ENCODE results near the gene PDE4C. TPM values are rescaled to one million over a fixed set of nuclear protein-coding genes. Genes with fewer than 3 reads are reported as not detected.
A peak's percentile ranks its signal among the peaks of the same experiment; 100 is the strongest.

Gene PDE4C
- total and polyA plus RNA-seq, 9 of the 15 experiments (the other 6 are each of a cell fraction or from before 2014, with no cell fraction given) = 0.04 to 0.91 (median 0.20) TPM; not detected in 1

GRCh38 chr19:18231775-18232174, 5.5 kb upstream of the PDE4C start:
- Histone ChIP-seq H3K4me2 (ENCODE audit: insufficient read depth, low read length) (no peak overlapping the region), H3K27me3 (ENCODE audit: control insufficient read depth in 2 of 2, insufficient read depth in 2 of 2, low read length in 2 of 2) (peaks cover 0 to 9% of the 10 kb centered on the region in 2 experiments; a peak in 4 of 5 replicates), H3K79me2 (ENCODE audit: control insufficient read depth, insufficient read depth, low read length) (no peaks in the 10 kb centered on the region), H4K20me1 (replicated peaks; ENCODE audit: control insufficient read depth, insufficient read depth, low read length) (peaks cover 5% of the 10 kb centered on the region; the same call in 1 of the 2 replicates), H3K9me3 (replicated peaks; ENCODE audit: control insufficient read depth, insufficient read depth, low read depth, low read length) (no peaks in the 10 kb centered on the region), H2AFZ (ENCODE audit: low read depth, low read length) (no peak overlapping the region), H3K27ac (ENCODE audit: extremely low read depth, low read depth, low read length) (no peak overlapping the region), H3K4me3 (no peak overlapping the region; the same call in 1 of the 2 replicates), H3K4me1 (replicated peaks in 1 of 2; ENCODE audit: control insufficient read depth in 2 of 2, insufficient read depth in 2 of 2, low read length in 2 of 2) (peaks cover 15 to 27% of the 10 kb centered on the region in 2 experiments; a peak in 4 of 5 replicates), H3K9me1 (ENCODE audit: control insufficient read depth, insufficient read depth, low read length) (peaks cover 6% of the 10 kb centered on the region), H3K36me3 (ENCODE audit: control insufficient read depth, insufficient read depth, low read length) (no peaks in the 10 kb centered on the region), H3K9ac (ENCODE audit: insufficient read depth in 1 of 2, low read depth in 2 of 2, low read length in 2 of 2) (peak overlapping the region in 1 of 2 experiments; percentile 69; a peak in 1 of 4 replicates)
- TF ChIP-seq LARP7 (IDR thresholded peaks at IDR 0.05) = no peak
- TF ChIP-seq, protein P1, sequence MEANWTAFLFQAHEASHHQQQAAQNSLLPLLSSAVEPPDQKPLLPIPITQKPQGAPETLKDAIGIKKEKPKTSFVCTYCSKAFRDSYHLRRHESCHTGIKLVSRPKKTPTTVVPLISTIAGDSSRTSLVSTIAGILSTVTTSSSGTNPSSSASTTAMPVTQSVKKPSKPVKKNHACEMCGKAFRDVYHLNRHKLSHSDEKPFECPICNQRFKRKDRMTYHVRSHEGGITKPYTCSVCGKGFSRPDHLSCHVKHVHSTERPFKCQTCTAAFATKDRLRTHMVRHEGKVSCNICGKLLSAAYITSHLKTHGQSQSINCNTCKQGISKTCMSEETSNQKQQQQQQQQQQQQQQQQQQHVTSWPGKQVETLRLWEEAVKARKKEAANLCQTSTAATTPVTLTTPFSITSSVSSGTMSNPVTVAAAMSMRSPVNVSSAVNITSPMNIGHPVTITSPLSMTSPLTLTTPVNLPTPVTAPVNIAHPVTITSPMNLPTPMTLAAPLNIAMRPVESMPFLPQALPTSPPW (CRISPR knock-in tag; IDR thresholded peaks at IDR 0.05) = 0 out of 2 replicates have a peak, but pooled peaks have one; percentile 7
- ChIA-PET POLR2A (interaction anchor here (1.2 kb wide), 1 partner anchor 26 kb away, joined by 3 read pairs; no protein-coding TSS in a partner anchor), CTCF (ENCODE audit: low intra/inter-chr PET ratio) (no interaction called here)
- in situ Hi-C loops (cut with MboI) = no loop called here
- no TSS peak for BruUV-seq (replicated peaks)
- no peak for ATAC-seq
- peak; percentile 35 to 44 (median 42) for DNase-seq (ENCODE audit: extremely low read depth in 1 of 4, low spot score in 3 of 4)
- FAIRE-seq = no peak
- intact Hi-C loops (cut with micrococcal nuclease) = no loop called here
- 15% methylated on average over 4 of the region's 4 CpGs for WGBS (ENCODE audit: insufficient coverage, low coverage, missing lambda C conversion rate)
